ENCODE results near the gene KIAA1671.

The KIAA1671 gene

GRCh38 chr22:25146307-25146706 lies 193.8 kb downstream of the KIAA1671 start:
- no peak for DNase-seq (ENCODE audit: low spot score)

GRCh38 chr22:25146906-25147641 lies 194.6 kb downstream of the KIAA1671 start:
- DNase-seq (ENCODE audit: low spot score) = no peak

GRCh38 chr22:25147642-25147928 lies 195.1 kb downstream of the KIAA1671 start:
- DNase-seq (ENCODE audit: low spot score) = no peak

- DNase-seq (ENCODE audit: low spot score) = no peak
Observed at GRCh38 chr22:25148149-25148691, 195.7 kb downstream of the KIAA1671 start.

GRCh38 chr22:25149014-25149413 lies 196.5 kb downstream of the KIAA1671 start:
- no peak for DNase-seq (ENCODE audit: low spot score)

- DNase-seq (ENCODE audit: low spot score) = no peak
Observed at GRCh38 chr22:25153961-25154666, 201.6 kb downstream of the KIAA1671 start.

GRCh38 chr22:25154667-25154999 lies 202.1 kb downstream of the KIAA1671 start:
- no peak for DNase-seq (ENCODE audit: low spot score)

- no peak for DNase-seq (ENCODE audit: low spot score)
Observed at GRCh38 chr22:25156736-25157135, 204.2 kb downstream of the KIAA1671 start.

GRCh38 chr22:25159028-25159427 lies 206.5 kb downstream of the KIAA1671 start:
- no peak for DNase-seq (ENCODE audit: low spot score)

- no peak for DNase-seq (ENCODE audit: low spot score)
Observed at GRCh38 chr22:25160120-25160996, 207.8 kb downstream of the KIAA1671 start.

GRCh38 chr22:25161017-25161915 lies 208.8 kb downstream of the KIAA1671 start:
- DNase-seq (ENCODE audit: low spot score) = no peak

GRCh38 chr22:25161916-25162530 lies 209.5 kb downstream of the KIAA1671 start:
- no peak for DNase-seq (ENCODE audit: low spot score)

GRCh38 chr22:25162561-25162960 lies 210.0 kb downstream of the KIAA1671 start:
- no peak for DNase-seq (ENCODE audit: low spot score)

GRCh38 chr22:25165785-25166184 lies 213.3 kb downstream of the KIAA1671 start:
- no peak for DNase-seq (ENCODE audit: low spot score)

GRCh38 chr22:25166266-25167040 lies 213.9 kb downstream of the KIAA1671 start:
- DNase-seq (ENCODE audit: low spot score) = no peak

- DNase-seq (ENCODE audit: low spot score) = no peak
Observed at GRCh38 chr22:25167082-25167481, 214.6 kb downstream of the KIAA1671 start.

GRCh38 chr22:25167834-25168601 lies 215.5 kb downstream of the KIAA1671 start:
- no peak for DNase-seq (ENCODE audit: low spot score)

GRCh38 chr22:25169278-25170031 lies 216.9 kb downstream of the KIAA1671 start:
- DNase-seq (ENCODE audit: low spot score) = no peak
